Transverse colon (tissue), 4 donors: ENCODE measurements around the gene GAB3.

ENCODE experiments used
- CTCF ChIP-seq, 5 experiments: fragments of 200-600 bp in 3 of 5; fragments of 450-650 bp in 2 of 5; sonication (generic) in 3 of 5; IDR thresholded peaks; 1 replicate in 2 of 5; 2 replicates in 3 of 5; pipeline ENCODE4 v1.5.1; 2016 to 2017; ENCODE audit warnings: antibody characterized with exemption in 5 of 5, inconsistent platforms in 3 of 5, mild to moderate bottlenecking in 2 of 5, moderate library complexity in 1 of 5
- POLR2A ChIP-seq: fragments of 450-650 bp; IDR thresholded peaks from one replicate; pipeline ENCODE4 v1.6.1; 2016; ENCODE audit warnings: antibody characterized with exemption, mild to moderate bottlenecking, moderate library complexity
- POLR2AphosphoS5 ChIP-seq, 3 donors: sonication (generic); formaldehyde crosslinking; IDR thresholded peaks; one replicate each; pipeline ENCODE4 v1.6.1; 2016; ENCODE audit warnings: antibody characterized with exemption in 3 of 3

DNA sequence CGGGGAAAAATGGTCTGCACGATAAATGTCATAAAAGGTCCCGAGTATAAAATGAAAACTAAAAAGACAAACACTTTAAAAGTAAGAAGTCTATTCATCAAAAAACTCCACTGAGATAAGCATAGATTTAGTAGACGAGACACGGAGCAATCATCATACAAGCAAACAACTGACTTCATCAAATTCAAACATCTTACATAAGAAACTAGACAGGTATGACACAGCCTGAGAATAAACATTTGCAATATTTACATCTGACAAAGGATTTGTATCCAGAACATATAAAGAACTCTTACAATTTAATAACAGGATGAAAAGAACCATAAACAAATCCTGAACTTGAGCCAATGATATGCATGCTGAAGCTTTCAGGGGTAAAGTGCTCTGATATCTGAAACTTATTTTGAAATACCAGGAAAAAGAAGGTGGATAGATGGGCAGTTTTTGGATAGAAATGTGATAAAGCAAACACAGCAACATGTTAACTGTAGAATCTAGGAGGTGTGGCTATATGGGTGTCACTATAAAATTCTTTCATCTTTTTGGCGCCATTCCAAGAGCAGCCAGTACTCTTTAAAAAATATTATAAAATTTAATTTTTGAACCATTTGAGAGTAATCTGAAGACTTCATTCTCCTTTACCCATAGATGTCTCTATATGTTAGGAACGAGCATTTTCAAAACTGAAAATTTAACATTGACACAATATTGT is 42.4 kb upstream of the GAB3 start:
- no peak for TF ChIP-seq POLR2AphosphoS5 (IDR thresholded peaks at IDR 0.05)
- no peak for TF ChIP-seq CTCF (IDR thresholded peaks at IDR 0.05)
- no peak for TF ChIP-seq POLR2A
